PFSK-1 (cell line): ENCODE data around the gene SLC38A3.

Experiments
- FOXP2 ChIP-seq: optimal IDR thresholded peaks from 2 replicates; pipeline ENCODE3; 2011; ENCODE audit warnings: borderline replicate concordance, control low read depth, inconsistent platforms; ENCODE audit not compliant: insufficient read depth; ENCODE audit errors: extremely low read length, extremely low read depth
- POLR2AphosphoS5 ChIP-seq: IDR thresholded peaks from 2 replicates; pipeline ENCODE4 v1.6.1; 2012; ENCODE audit warnings: low read depth, mild to moderate bottlenecking, control low read depth, low read length, moderate library complexity
- SIN3A ChIP-seq: IDR thresholded peaks from 2 replicates; pipeline ENCODE4 v1.6.1; 2012; ENCODE audit warnings: mild to moderate bottlenecking, low read length, moderate library complexity, borderline replicate concordance; ENCODE audit not compliant: insufficient read depth
- TAF1 ChIP-seq: IDR thresholded peaks from 2 replicates; pipeline ENCODE4 v1.6.1; 2012; ENCODE audit warnings: low read length, control low read depth, borderline replicate concordance; ENCODE audit not compliant: insufficient read depth
- TF ChIP-seq, protein P1 (sequence below), 2 experiments: IDR thresholded peaks; 2 replicates each; pipeline versions ENCODE4 v1.6.1 to v1.8.0; 2011 to 2012; ENCODE audit warnings: low read depth in 2 of 2, low read length in 2 of 2, control low read depth in 1 of 2, inconsistent platforms in 1 of 2, mild to moderate bottlenecking in 1 of 2, moderate library complexity in 1 of 2; ENCODE audit not compliant: insufficient read depth in 1 of 2

SLC38A3 gene

DNA sequence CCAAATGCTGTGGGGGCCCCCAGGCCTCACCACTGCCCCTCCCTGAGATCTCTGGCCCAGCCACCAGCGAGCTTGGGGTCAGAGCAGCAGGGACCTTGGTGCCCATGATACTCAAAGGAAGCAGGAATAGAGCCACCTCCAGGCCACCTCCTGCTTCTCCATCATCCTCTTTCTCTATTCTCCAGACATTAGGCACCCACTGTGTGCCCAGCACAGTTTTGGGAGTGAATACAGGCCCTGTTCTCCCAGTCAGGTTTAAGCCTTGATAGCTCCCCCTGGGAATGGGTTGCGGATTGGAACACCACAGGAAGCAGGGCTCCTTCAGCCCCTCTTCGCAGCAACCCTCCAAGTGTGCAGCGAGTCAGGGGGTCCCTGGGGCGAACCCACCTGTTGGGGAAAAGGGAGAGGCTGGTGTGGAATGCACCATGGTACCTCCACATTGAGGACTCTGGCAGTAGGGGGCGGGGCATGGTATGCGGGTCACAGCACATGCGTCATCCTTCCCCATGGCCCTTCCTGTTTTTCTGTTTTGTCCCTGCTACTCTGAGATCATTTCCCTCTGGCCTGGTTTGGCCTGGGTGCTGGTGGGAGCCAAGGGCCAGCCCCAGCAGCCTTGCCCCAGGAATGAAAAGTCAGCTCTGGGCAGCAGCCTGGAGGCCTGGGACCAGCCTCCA, 49.6 kb downstream of the SLC38A3 start:
- TF ChIP-seq, protein P1, sequence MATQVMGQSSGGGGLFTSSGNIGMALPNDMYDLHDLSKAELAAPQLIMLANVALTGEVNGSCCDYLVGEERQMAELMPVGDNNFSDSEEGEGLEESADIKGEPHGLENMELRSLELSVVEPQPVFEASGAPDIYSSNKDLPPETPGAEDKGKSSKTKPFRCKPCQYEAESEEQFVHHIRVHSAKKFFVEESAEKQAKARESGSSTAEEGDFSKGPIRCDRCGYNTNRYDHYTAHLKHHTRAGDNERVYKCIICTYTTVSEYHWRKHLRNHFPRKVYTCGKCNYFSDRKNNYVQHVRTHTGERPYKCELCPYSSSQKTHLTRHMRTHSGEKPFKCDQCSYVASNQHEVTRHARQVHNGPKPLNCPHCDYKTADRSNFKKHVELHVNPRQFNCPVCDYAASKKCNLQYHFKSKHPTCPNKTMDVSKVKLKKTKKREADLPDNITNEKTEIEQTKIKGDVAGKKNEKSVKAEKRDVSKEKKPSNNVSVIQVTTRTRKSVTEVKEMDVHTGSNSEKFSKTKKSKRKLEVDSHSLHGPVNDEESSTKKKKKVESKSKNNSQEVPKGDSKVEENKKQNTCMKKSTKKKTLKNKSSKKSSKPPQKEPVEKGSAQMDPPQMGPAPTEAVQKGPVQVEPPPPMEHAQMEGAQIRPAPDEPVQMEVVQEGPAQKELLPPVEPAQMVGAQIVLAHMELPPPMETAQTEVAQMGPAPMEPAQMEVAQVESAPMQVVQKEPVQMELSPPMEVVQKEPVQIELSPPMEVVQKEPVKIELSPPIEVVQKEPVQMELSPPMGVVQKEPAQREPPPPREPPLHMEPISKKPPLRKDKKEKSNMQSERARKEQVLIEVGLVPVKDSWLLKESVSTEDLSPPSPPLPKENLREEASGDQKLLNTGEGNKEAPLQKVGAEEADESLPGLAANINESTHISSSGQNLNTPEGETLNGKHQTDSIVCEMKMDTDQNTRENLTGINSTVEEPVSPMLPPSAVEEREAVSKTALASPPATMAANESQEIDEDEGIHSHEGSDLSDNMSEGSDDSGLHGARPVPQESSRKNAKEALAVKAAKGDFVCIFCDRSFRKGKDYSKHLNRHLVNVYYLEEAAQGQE (IDR thresholded peaks at IDR 0.05; ENCODE audit: insufficient read depth in 1 of 2, low read depth in 2 of 2, low read length in 2 of 2): no peak
- TF ChIP-seq FOXP2: no peak
- TF ChIP-seq TAF1: no peak
- TF ChIP-seq SIN3A: no peak
- TF ChIP-seq POLR2AphosphoS5: no peak

DNA sequence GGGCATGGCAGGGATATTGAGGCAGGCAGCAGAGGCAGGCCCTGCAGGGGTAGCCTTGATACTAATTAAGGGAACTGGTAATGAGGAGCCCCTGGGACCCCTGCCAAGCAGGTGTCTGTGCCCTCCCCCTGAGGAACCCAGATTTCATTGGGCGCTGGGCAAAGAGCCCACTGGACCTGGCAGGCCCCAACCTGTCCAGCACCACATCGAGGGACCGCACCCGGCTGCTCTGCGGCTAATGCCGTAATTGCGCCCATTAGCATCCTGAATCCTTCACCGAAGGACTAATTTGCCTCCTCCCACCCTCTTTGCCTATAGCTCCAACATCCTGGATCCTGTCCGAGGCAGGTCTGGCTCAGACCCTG, 50.2 kb downstream of the SLC38A3 start:
- TF ChIP-seq SIN3A: no peak
- TF ChIP-seq, protein P1 (IDR thresholded peaks at IDR 0.05; ENCODE audit: insufficient read depth in 1 of 2, low read depth in 2 of 2, low read length in 2 of 2): no peak
- no peak for TF ChIP-seq FOXP2
- no peak for TF ChIP-seq TAF1
- TF ChIP-seq POLR2AphosphoS5: no peak

DNA sequence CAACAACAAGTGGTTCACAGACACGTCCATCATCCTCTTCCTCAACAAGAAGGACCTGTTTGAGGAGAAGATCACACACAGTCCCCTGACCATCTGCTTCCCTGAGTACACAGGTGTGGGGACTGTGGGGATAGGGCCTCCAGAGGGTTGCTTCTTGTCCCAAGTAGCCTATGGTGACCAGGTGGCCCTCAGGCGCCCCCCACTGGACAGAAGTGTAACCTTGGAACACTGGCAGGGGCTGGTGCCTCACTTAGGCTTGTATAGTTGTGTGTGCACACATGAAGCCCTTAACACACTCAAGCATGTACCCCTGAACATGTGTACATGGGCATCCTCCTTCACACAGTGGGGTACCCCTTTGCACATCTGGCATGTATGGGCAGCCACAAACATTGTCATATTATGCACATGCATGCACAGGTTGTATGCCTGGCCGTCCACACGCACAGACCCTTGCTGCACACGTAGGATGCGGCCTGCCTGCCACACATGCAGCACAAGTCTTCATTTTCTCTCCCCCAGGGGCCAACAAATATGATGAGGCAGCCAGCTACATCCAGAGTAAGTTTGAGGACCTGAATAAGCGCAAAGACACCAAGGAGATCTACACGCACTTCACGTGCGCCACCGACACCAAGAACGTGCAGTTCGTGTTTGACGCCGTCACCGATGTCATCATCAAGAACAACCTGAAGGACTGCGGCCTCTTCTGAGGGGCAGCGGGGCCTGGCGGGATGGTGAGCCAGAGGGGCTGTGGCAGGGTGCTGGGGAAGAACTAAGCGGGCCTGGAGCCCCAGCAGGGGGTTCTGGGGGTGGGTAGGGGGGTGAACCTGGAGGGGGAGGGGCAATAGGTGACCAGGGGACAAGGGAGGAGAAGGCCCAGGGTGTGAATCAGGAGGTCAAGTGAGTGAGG, 52.2 kb downstream of the SLC38A3 start:
- TF ChIP-seq FOXP2: no peak
- no peak for TF ChIP-seq TAF1
- TF ChIP-seq POLR2AphosphoS5: no peak
- TF ChIP-seq SIN3A: no peak
- TF ChIP-seq, protein P1 (IDR thresholded peaks at IDR 0.05; ENCODE audit: insufficient read depth in 1 of 2, low read depth in 2 of 2, low read length in 2 of 2): no peak

DNA sequence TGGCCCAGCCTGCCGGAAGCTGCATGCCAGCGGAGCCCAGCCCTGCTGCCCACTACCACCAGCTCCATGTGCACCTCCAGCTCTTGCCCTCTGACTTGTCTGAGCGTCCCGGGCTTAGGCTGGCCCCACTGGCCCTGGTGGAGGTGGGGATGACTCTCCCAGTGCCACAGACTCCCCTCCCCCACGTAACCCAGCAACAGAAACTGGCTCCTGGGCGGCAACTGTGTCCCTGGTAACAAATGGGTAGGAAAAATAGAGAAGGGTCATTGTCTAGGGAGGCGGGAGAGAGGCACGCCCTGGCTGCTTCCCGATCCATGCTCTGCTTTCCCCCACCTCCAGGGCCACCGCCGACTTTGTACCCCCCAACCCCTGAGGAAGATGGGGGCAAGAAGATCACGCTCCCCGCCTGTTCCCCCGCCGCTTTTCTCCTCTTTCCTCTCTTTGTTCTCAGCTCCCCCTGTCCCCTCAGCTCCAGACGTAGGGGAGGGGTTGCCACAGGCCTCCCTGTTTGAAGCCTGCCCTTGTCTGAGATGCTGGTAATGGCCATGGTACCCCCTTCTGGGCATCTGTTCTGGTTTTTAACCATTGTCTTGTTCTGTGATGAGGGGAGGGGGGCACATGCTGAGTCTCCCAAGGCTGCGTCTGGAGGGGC, 53.1 kb downstream of the SLC38A3 start:
- TF ChIP-seq SIN3A: no peak
- TF ChIP-seq POLR2AphosphoS5: no peak
- no peak for TF ChIP-seq TAF1
- TF ChIP-seq FOXP2: no peak
- TF ChIP-seq, protein P1 (IDR thresholded peaks at IDR 0.05; ENCODE audit: insufficient read depth in 1 of 2, low read depth in 2 of 2, low read length in 2 of 2): no peak
